GM23338 (cell line): ENCODE data around the gene EEF1G.

Experiments used
- CTCF ChIP-seq, 2 experiments: fragments of 200-600 bp in 1 of 2; sonication (generic) in 1 of 2; conservative IDR thresholded peaks; 2 replicates each; pipeline versions ENCODE4 v1.5.1 to v1.6.1; 2016 to 2017; ENCODE audit warnings: antibody characterized with exemption in 2 of 2, low read depth in 2 of 2, mild to moderate bottlenecking in 2 of 2, moderate library complexity in 1 of 2
- EZH2 ChIP-seq: fragments of 200-600 bp; sonication (generic); IDR thresholded peaks from one replicate; pipeline ENCODE4 v1.8.0; 2017; ENCODE audit warnings: antibody characterized with exemption, mild to moderate bottlenecking, low read depth; ENCODE audit not compliant: unreplicated experiment
- POLR2AphosphoS5 ChIP-seq: IDR thresholded peaks from 2 replicates; pipeline ENCODE4 v1.6.1; 2016; ENCODE audit warnings: antibody characterized with exemption, low read depth
- REST ChIP-seq: IDR thresholded peaks from one replicate; pipeline ENCODE4 v1.6.1; 2018; ENCODE audit warnings: antibody characterized with exemption; ENCODE audit not compliant: unreplicated experiment

- TF ChIP-seq EZH2 = no peak
- no peak for TF ChIP-seq CTCF (conservative IDR thresholded peaks at IDR 0.05; ENCODE audit: low read depth in 2 of 2)
- TF ChIP-seq POLR2AphosphoS5 = no peak
- TF ChIP-seq REST = no peak
Observed at GRCh38 chr11:62621027-62621566, 47.4 kb upstream of the EEF1G start.
